A673 (cell line): Measurements from ENCODE around the gene SSNA1. TPM values are rescaled to one million over a fixed set of nuclear protein-coding genes. Genes with fewer than 3 reads are reported as not detected.

Experiments used
- BruUV-seq: library from RNA; stranded (reverse); fragments of 400-500 nt; replicated peaks from 2 replicates; lab custom pipeline; 2021; lab: Mats Ljungman, UMichigan
- CTCF ChIA-PET: fragments of 300-600 bp; sonication (Branson Sonifier 250); formaldehyde crosslinking; loops from one replicate; lab custom pipeline; 2022; ENCODE audit warnings: antibody characterized with exemption; lab: Charles Lee
- POLR2A ChIA-PET: fragments of 300-600 bp; sonication (Branson Sonifier 250); formaldehyde crosslinking; loops from one replicate; lab custom pipeline; 2022; ENCODE audit warnings: antibody characterized with exemption; ENCODE audit not compliant: low non-redundant PET; lab: Charles Lee
- DNase-seq: peaks from one replicate; pipeline ENCODE4 v3.0.0-alpha.2; 2015; ENCODE audit warnings: low spot score
- H3K27ac ChIP-seq: fragments of 200-600 bp; sonication (generic); 2 replicates; pipeline ENCODE4 v1.5.1; 2016; ENCODE audit warnings: mixed run types, low read depth, mild to moderate bottlenecking, mixed read lengths, antibody characterized with exemption, low read length; ENCODE audit not compliant: poor library complexity, severe bottlenecking
- H3K27me3 ChIP-seq: fragments of 200-600 bp; sonication (generic); replicated peaks from 2 replicates; pipeline ENCODE4 v1.6.1; 2017; ENCODE audit warnings: mixed run types, low read depth, mild to moderate bottlenecking, mixed read lengths, antibody characterized with exemption, low read length; ENCODE audit not compliant: insufficient read depth, poor library complexity
- H3K36me3 ChIP-seq: fragments of 200-600 bp; sonication (generic); 2 replicates; pipeline ENCODE4 v1.6.1; 2016; ENCODE audit warnings: mixed run types, mild to moderate bottlenecking, mixed read lengths, antibody characterized with exemption, low read length; ENCODE audit not compliant: insufficient read depth, poor library complexity, severe bottlenecking
- H3K4me1 ChIP-seq: fragments of 200-600 bp; sonication (generic); 2 replicates; pipeline ENCODE4 v1.6.1; 2017; ENCODE audit warnings: mixed run types, mild to moderate bottlenecking, mixed read lengths, antibody characterized with exemption, low read length; ENCODE audit not compliant: insufficient read depth, poor library complexity, severe bottlenecking
- H3K4me3 ChIP-seq: fragments of 200-600 bp; sonication (generic); 2 replicates; pipeline ENCODE4 v1.5.1; 2016; ENCODE audit warnings: low read depth, mixed run types, mild to moderate bottlenecking, mixed read lengths, low read length; ENCODE audit not compliant: poor library complexity, severe bottlenecking
- H3K9me3 ChIP-seq: fragments of 200-600 bp; sonication (generic); 2 replicates; pipeline ENCODE4 v1.6.1; 2016; ENCODE audit warnings: mixed run types, low read depth, mild to moderate bottlenecking, mixed read lengths, antibody characterized with exemption, low read length; ENCODE audit not compliant: poor library complexity, severe bottlenecking
- EZH2 ChIP-seq: fragments of 200-600 bp; sonication (generic); IDR thresholded peaks from 2 replicates; pipeline ENCODE4 v1.6.1; 2017; ENCODE audit warnings: borderline replicate concordance, low read depth, mild to moderate bottlenecking, mixed read lengths, antibody characterized with exemption, low read length; ENCODE audit not compliant: poor library complexity, severe bottlenecking
- intact Hi-C: fragments of 100-400 bp; cut with micrococcal nuclease; formaldehyde crosslinking; loops from one replicate; pipeline ENCODE4 v1.10.0; 2022; ENCODE audit not compliant: unreplicated experiment
- total RNA-seq: library from RNA; stranded (reverse); gene quantifications from 2 replicates; pipeline ENCODE4 v1.2.3, GENCODE V29; 2021
- TF ChIP-seq, protein P1 (sequence below): fragments of 300-800, 200-600 bp; sonication (generic); conservative IDR thresholded peaks from 2 replicates; pipeline ENCODE4 v1.5.1; 2017; ENCODE audit warnings: low read depth, mild to moderate bottlenecking, antibody characterized with exemption, low read length, moderate library complexity, mixed read lengths

The SSNA1 gene
- total RNA-seq, 1 experiment from 2014 or later: 87.3 TPM

DNA sequence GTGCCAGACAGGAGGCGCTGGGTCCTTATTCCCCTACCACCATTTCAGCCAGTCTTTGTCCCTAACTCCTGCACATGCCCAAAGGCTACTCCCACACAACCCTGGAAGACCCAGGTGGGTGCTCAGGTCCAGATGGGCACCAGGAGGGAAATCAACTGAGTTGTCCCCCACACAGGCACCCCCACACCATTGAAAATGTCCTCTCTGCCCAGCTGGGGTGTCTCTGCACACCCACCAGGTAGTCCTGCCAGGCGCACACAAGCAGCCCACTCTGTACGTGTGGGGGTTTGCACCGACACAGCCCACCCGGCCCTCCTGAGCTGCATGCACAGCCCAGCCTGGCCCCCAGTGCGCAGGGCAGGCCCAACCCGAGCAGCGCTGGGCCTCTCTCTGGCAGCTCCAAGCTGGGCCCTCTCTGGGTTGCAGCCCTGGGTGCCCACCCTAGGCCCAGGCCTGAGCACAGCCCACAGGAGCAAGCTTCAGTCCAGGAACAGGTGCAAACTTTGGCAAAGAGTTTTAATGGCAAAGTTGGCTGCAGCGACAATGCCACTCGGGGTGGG, 31.4 kb downstream of the SSNA1 start:
- BruUV-seq: no TSS peak
- DNase-seq: no peak
- Histone ChIP-seq H3K36me3 (peaks cover 5% of the 10 kb centered on the region), H3K27ac (no peak overlapping the region), H3K9me3 (no peaks in the 10 kb centered on the region), H3K4me1 (peaks cover 9% of the 10 kb centered on the region), H3K27me3 (no peaks in the 10 kb centered on the region), H3K4me3 (no peak overlapping the region)
- CTCF ChIA-PET: no interaction called here
- intact Hi-C loops: loop anchor here (5.0 kb wide), 1 partner anchor 428 kb away; the partner anchor contains the start of gene TMEM141
- TF ChIP-seq, protein P1, sequence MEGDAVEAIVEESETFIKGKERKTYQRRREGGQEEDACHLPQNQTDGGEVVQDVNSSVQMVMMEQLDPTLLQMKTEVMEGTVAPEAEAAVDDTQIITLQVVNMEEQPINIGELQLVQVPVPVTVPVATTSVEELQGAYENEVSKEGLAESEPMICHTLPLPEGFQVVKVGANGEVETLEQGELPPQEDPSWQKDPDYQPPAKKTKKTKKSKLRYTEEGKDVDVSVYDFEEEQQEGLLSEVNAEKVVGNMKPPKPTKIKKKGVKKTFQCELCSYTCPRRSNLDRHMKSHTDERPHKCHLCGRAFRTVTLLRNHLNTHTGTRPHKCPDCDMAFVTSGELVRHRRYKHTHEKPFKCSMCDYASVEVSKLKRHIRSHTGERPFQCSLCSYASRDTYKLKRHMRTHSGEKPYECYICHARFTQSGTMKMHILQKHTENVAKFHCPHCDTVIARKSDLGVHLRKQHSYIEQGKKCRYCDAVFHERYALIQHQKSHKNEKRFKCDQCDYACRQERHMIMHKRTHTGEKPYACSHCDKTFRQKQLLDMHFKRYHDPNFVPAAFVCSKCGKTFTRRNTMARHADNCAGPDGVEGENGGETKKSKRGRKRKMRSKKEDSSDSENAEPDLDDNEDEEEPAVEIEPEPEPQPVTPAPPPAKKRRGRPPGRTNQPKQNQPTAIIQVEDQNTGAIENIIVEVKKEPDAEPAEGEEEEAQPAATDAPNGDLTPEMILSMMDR: no peak
- TF ChIP-seq EZH2: no peak
- POLR2A ChIA-PET: no interaction called here

DNA sequence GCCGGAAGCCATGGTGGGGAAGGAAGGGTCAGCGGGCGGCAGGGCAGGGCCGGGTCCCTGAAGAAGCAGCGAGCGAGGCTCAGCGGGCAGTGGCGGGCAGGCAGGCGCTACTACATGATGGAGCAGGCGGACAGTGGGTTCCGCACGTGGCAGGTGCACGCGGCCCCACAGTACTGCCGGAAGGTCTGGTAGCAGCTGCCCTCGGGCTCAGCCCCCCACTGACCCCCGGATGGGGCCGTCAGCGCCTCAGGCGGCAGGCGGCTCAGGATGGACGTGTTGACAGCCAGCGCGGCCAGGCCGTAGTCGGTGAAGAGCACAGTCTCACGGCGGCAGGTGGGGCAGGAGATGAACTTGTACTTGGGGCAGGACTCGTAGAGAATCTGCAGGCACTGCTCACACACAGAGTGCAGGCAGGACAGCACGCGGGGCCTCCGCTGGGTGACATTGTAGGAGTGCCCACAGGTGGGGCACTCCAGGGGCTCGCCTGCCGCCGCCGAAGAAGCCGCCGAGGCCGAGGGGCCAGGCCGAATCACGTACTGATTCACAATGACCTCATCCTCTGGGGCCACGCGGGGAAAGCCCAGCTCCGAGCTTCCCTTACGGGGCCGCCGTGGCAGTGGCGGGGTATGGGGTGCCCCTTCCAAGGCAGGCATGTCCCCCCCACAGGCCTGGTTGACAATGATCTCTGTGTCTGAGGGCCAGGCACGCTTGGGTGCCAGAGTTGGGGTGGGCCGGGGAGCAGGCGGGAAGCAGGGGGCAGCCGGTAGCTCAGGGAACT, 32.0 kb downstream of the SSNA1 start:
- TSS peak; percentile 36 for BruUV-seq
- Histone ChIP-seq H3K27me3 (no peaks in the 10 kb centered on the region), H3K4me1 (peaks cover 9% of the 10 kb centered on the region), H3K4me3 (no peak overlapping the region), H3K36me3 (peaks cover under 1% of the 10 kb centered on the region), H3K9me3 (no peaks in the 10 kb centered on the region), H3K27ac (no peak overlapping the region)
- CTCF ChIA-PET: no interaction called here
- intact Hi-C loops: loop anchor here (5.0 kb wide), 1 partner anchor 428 kb away; the partner anchor contains the start of gene TMEM141
- POLR2A ChIA-PET: no interaction called here
- DNase-seq: no peak
- TF ChIP-seq, protein P1: no peak
- TF ChIP-seq EZH2: no peak

DNA sequence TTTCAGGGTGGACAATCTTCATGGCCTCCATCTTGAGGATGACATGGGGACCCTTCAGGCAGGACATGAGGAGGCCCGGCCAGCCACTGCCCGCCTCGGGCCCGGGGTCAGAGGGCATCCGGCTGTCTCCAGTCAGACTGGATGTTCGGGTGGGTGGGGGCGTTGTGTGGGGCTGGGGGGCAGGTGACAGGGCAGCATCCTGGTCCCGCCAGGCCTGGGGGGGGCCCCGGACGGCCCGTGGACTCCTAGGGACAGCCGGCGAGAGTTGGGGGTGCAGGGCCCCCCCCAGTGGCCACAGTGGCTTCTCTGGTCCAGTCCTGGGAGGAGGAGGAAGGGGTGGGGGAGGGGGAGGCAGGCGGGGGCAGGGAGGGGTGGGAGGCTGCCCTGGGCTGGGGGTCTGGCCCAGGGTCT, 32.6 kb downstream of the SSNA1 start:
- H3K27me3 ChIP-seq: no peaks in the 10 kb centered on the region
- intact Hi-C loops: loop anchor here (5.0 kb wide), 1 partner anchor 429 kb away; the partner anchor contains the start of gene TMEM141
- DNase-seq: no peak
- ChIA-PET CTCF (no interaction called here), POLR2A (no interaction called here)
- no peak overlapping the region for H3K27ac ChIP-seq
- peak overlapping the region; percentile 72 for H3K4me3 ChIP-seq
- peaks cover 9% of the 10 kb centered on the region for H3K4me1 ChIP-seq
- BruUV-seq: no TSS peak
- H3K36me3 ChIP-seq: no peaks in the 10 kb centered on the region
- TF ChIP-seq, protein P1: no peak
- TF ChIP-seq EZH2: no peak
- no peaks in the 10 kb centered on the region for H3K9me3 ChIP-seq
